Smooth muscle cell (in vitro differentiated cells): ENCODE data around the gene GPR153. TPM values are rescaled to one million over a fixed set of nuclear protein-coding genes. Genes with fewer than 3 reads are reported as not detected.
A peak's percentile ranks its signal among the peaks of the same experiment; 100 is the strongest.

Experiments
- DNase-seq: peaks from one replicate; lab custom pipeline; 2025; ENCODE audit not compliant: unreplicated experiment; lab: John Stamatoyannopoulos, UW
- H2AFZ ChIP-seq: fragments of 200-600 bp; sonication (generic); 2 replicates; pipeline ENCODE4 v1.6.0; 2016; ENCODE audit warnings: antibody characterized with exemption, low read depth, mild to moderate bottlenecking
- H3F3A ChIP-seq: fragments of 200-600 bp; sonication (generic); 2 replicates; pipeline ENCODE4 v1.6.0; 2017; ENCODE audit warnings: antibody characterized with exemption, low read depth
- H3K27ac ChIP-seq: fragments of 200-600 bp; sonication (generic); 2 replicates; pipeline ENCODE4 v1.5.1; 2016; ENCODE audit warnings: low read depth, mild to moderate bottlenecking
- H3K27me3 ChIP-seq: fragments of 200-600 bp; sonication (generic); 2 replicates; pipeline ENCODE4 v1.6.1; 2016; ENCODE audit warnings: low read depth, mild to moderate bottlenecking
- H3K36me3 ChIP-seq: fragments of 200-600 bp; sonication (generic); 2 replicates; pipeline ENCODE4 v1.5.1; 2016; ENCODE audit warnings: low read depth
- H3K4me1 ChIP-seq: fragments of 200-600 bp; sonication (generic); 2 replicates; pipeline ENCODE4 v1.5.1; 2016; ENCODE audit warnings: low read depth
- H3K4me2 ChIP-seq: fragments of 200-600 bp; sonication (generic); 2 replicates; pipeline ENCODE4 v1.6.0; 2016; ENCODE audit warnings: mild to moderate bottlenecking
- H3K4me3 ChIP-seq: fragments of 200-600 bp; sonication (generic); 2 replicates; pipeline ENCODE4 v1.5.1; 2016; ENCODE audit warnings: mild to moderate bottlenecking
- H3K79me2 ChIP-seq: fragments of 200-600 bp; sonication (generic); 2 replicates; pipeline ENCODE4 v1.6.0; 2016; ENCODE audit warnings: low read depth, mild to moderate bottlenecking
- H3K9ac ChIP-seq: fragments of 200-600 bp; sonication (generic); 2 replicates; pipeline ENCODE4 v1.6.0; 2016; ENCODE audit warnings: low read depth
- H3K9me3 ChIP-seq: fragments of 200-600 bp; sonication (generic); replicated peaks from 2 replicates; pipeline ENCODE4 v1.5.1; 2016; ENCODE audit warnings: low read depth
- H4K20me1 ChIP-seq: fragments of 200-600 bp; sonication (generic); 2 replicates; pipeline ENCODE4 v1.6.0; 2016; ENCODE audit warnings: low read depth
- CTCF ChIP-seq: fragments of 200-600 bp; sonication (generic); IDR thresholded peaks from 2 replicates; pipeline ENCODE4 v1.5.1; 2017; ENCODE audit warnings: borderline replicate concordance, mild to moderate bottlenecking, antibody characterized with exemption; ENCODE audit not compliant: insufficient read depth, poor library complexity, severe bottlenecking
- WGBS: methylation state at CpG from one replicate; pipeline ENCODE4 v1.1.7; 2016; ENCODE audit warnings: low lambda C conversion rate; 5-methylcytosine and 5-hydroxymethylcytosine counted together
- polyA plus RNA-seq: library from polyadenylated mRNA; unstranded; fragments of >200 nt; fragmentation: Nextera tagmentation; extraction: Ambion mirVana; gene quantifications from 2 replicates; pipeline ENCODE4 v1.2.1, GENCODE V29; 2016
- total RNA-seq: library from RNA; depleted of rRNA; stranded (reverse); fragments of >200 nt; gene quantifications from 2 replicates; pipeline ENCODE4 v1.2.3, GENCODE V29; 2014

The GPR153 gene
- total and polyA plus RNA-seq, 2 experiments from 2014 or later, result 8.2 to 15.8 TPM

- H2AFZ ChIP-seq, result no peak overlapping the region
- no peaks in the 10 kb centered on the region for H3F3A ChIP-seq
- peak; percentile 32 for TF ChIP-seq CTCF
- H3K9ac ChIP-seq, result no peak overlapping the region
- H3K9me3 ChIP-seq, result no peaks in the 10 kb centered on the region
- H3K4me1 ChIP-seq, result peaks cover 4% of the 10 kb centered on the region
- no peaks in the 10 kb centered on the region for H3K79me2 ChIP-seq
- no peak for DNase-seq
- H3K4me3 ChIP-seq, result no peak overlapping the region
- 86% methylated on average over 33 of the region's 33 CpGs for WGBS
- H4K20me1 ChIP-seq, result no peaks in the 10 kb centered on the region
- H3K36me3 ChIP-seq, result no peaks in the 10 kb centered on the region
- no peaks in the 10 kb centered on the region for H3K27me3 ChIP-seq
- H3K4me2 ChIP-seq, result no peak overlapping the region
- no peak overlapping the region for H3K27ac ChIP-seq
Observed at GRCh38 chr1:6280761-6281451, 20.0 kb upstream of the GPR153 start.

DNA sequence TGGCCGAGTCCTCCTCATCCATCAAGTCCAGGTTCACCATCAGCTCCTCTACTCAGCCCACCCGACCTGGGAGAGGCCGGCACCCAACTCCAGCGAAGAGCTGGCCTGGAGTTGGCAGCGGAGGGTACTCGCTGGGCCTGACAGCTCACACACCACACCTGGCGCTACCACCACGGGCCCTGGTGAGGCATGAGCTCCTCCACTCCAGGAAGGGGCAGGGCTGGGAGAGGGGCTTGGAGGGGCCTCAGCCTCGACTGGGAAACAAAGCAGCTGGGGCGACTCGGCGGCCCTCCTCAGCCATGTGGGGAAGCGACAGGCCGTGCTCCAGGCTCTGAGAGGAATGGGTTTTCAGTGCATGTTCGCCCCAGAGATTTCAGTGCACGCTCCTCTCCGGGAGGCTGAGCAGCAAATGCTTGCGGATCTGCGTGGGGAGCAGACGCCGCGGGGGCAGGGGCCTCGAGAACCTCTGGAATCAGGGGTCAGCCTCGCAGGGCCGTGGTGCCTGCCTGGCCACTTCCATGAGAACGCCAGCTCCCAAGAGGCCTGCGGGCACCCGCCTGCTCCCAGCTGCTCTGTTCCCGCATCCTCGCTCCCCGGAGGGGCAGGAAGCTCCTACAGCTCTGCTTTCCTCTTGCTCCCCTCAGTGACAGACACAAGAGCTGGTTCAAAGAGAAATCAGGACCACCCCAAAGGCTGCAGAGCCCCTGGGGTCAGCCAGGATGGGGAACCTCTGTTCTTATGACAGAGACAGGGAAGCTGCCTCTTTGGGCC is 18.9 kb upstream of the GPR153 start:
- no peaks in the 10 kb centered on the region for H3F3A ChIP-seq
- no peak overlapping the region for H3K9ac ChIP-seq
- no peak overlapping the region for H3K4me3 ChIP-seq
- H2AFZ ChIP-seq, result no peak overlapping the region
- 96% methylated on average over 31 of the region's 31 CpGs for WGBS
- no peaks in the 10 kb centered on the region for H3K9me3 ChIP-seq
- no peak overlapping the region for H3K4me2 ChIP-seq
- H3K4me1 ChIP-seq, result peaks cover 8% of the 10 kb centered on the region
- no peaks in the 10 kb centered on the region for H3K27me3 ChIP-seq
- TF ChIP-seq CTCF, result no peak
- no peaks in the 10 kb centered on the region for H3K36me3 ChIP-seq
- no peaks in the 10 kb centered on the region for H3K79me2 ChIP-seq
- H3K27ac ChIP-seq, result no peak overlapping the region
- no peak for DNase-seq
- no peaks in the 10 kb centered on the region for H4K20me1 ChIP-seq

DNA sequence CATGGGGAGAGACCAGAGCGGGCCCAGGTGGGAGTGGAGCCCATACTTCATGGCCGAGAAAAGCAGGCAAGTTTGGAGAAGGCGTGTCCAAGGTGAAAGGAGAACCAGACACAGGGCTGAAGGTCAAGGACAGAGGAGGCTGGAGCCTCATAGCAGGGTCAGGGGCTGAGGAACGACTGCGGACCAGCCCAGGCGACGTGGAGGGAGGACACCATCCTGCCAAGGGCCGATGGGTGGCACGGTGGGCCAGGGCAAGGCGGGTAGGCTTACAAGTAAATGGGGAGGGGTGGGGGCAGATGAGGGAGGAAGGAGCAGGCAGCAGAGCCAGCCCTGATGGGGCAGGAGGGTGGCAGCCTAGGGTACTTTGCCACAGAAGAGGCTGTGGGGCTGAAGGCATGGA is 18.2 kb upstream of the GPR153 start:
- Histone ChIP-seq H3K79me2 (no peaks in the 10 kb centered on the region), H4K20me1 (no peaks in the 10 kb centered on the region), H3K27me3 (no peaks in the 10 kb centered on the region), H3K9ac (no peak overlapping the region), H3K4me3 (no peak overlapping the region), H3F3A (no peaks in the 10 kb centered on the region), H3K4me2 (no peak overlapping the region), H3K4me1 (peaks cover 8% of the 10 kb centered on the region), H3K9me3 (no peaks in the 10 kb centered on the region), H3K36me3 (no peaks in the 10 kb centered on the region), H3K27ac (no peak overlapping the region), H2AFZ (no peak overlapping the region)
- no peak for TF ChIP-seq CTCF
- DNase-seq, result no peak
- 95% methylated on average over 8 of the region's 10 CpGs for WGBS

- H2AFZ ChIP-seq, result no peak overlapping the region
- no peaks in the 10 kb centered on the region for H3K9me3 ChIP-seq
- peaks cover 11% of the 10 kb centered on the region for H3K4me1 ChIP-seq
- no peak overlapping the region for H3K9ac ChIP-seq
- no peaks in the 10 kb centered on the region for H4K20me1 ChIP-seq
- DNase-seq, result no peak
- no peak overlapping the region for H3K4me3 ChIP-seq
- no peaks in the 10 kb centered on the region for H3K36me3 ChIP-seq
- H3F3A ChIP-seq, result no peaks in the 10 kb centered on the region
- no peaks in the 10 kb centered on the region for H3K27me3 ChIP-seq
- no peaks in the 10 kb centered on the region for H3K79me2 ChIP-seq
- no peak overlapping the region for H3K27ac ChIP-seq
- TF ChIP-seq CTCF, result no peak
- WGBS, result 90% methylated on average over 9 of the region's 9 CpGs
- H3K4me2 ChIP-seq, result no peak overlapping the region
Observed at GRCh38 chr1:6278263-6278662, 17.4 kb upstream of the GPR153 start.
